ENCODE data around the gene MROH2A.

DNA sequence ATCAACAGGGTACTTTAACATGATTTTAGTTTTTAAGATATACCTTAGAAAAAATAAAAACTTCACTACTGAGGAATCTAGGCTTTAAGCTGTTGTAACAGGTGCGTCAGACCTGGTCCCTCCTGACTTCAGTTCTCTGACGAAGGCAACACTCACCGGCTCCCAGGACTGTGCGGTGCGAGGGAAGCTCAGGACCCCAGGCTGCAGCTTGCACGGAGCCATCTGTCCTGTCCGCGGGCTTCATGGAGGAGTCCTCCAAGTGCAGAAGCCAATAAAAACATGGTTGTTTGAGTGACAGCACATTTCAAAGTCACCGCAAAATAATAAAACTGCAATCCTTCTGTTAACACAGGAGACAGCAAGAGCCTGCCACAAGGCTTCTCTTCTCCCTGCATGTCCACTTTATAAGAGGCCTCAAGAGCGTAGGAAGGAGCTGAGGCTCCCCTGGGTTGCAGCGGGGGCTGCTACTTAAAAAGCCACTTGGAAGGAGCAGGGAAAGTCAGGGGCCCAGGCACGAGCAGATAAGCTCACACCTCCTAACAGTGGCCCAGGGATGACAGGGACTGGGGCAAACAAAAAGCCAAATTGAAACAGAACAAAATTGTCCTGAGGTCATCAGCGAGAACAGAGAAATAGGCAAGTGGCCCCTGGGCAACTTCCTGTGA, 71.6 kb downstream of the MROH2A start:
- TF ChIP-seq, protein P1, sequence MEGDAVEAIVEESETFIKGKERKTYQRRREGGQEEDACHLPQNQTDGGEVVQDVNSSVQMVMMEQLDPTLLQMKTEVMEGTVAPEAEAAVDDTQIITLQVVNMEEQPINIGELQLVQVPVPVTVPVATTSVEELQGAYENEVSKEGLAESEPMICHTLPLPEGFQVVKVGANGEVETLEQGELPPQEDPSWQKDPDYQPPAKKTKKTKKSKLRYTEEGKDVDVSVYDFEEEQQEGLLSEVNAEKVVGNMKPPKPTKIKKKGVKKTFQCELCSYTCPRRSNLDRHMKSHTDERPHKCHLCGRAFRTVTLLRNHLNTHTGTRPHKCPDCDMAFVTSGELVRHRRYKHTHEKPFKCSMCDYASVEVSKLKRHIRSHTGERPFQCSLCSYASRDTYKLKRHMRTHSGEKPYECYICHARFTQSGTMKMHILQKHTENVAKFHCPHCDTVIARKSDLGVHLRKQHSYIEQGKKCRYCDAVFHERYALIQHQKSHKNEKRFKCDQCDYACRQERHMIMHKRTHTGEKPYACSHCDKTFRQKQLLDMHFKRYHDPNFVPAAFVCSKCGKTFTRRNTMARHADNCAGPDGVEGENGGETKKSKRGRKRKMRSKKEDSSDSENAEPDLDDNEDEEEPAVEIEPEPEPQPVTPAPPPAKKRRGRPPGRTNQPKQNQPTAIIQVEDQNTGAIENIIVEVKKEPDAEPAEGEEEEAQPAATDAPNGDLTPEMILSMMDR (IDR thresholded peaks at IDR 0.05), result no peak
- no peak for TF ChIP-seq POLR2A (IDR thresholded peaks at IDR 0.05)

All from stomach (tissue), 4 donors.